Ovary (tissue), 3 donors: ENCODE results near the gene CIITA.

Experiments
- CTCF ChIP-seq, 3 donors: fragments of 450-650 bp in 2 of 3; fragments of 200-600 bp in 1 of 3; IDR thresholded peaks; one replicate each; pipeline versions ENCODE4 v1.5.1 to v1.8.0; 2016 to 2022; ENCODE audit warnings: antibody characterized with exemption in 3 of 3, mild to moderate bottlenecking in 1 of 3
- EP300 ChIP-seq: sonication (generic); formaldehyde crosslinking; IDR thresholded peaks from one replicate; pipeline ENCODE4 v1.6.1; 2017; ENCODE audit warnings: antibody characterized with exemption
- POLR2A ChIP-seq: fragments of 450-650 bp; IDR thresholded peaks from one replicate; pipeline ENCODE4 v1.6.1; 2017; ENCODE audit warnings: antibody characterized with exemption, mild to moderate bottlenecking, moderate library complexity
- donor health status: DM: no; HTN: no; CAD: no.

GRCh38 chr16:10946308-10946707 is 69.3 kb downstream of the CIITA start:
- no peak for TF ChIP-seq CTCF (IDR thresholded peaks at IDR 0.05)
- no peak for TF ChIP-seq EP300
- TF ChIP-seq POLR2A, result no peak
